Activated T-cell treated with anti-CD3 and anti-CD28 coated beads, Interleukin-2, amount 50 U/mL, for 1 hour (primary cell): ENCODE data around the gene MYO1E.
"Not testable (repeated sequence)": the region's sequence is repeated elsewhere in the genome, so short reads cannot be mapped to it uniquely, and the experiment has no call there.

Source experiments
- DNase-seq: peaks from one replicate; pipeline ENCODE4 v3.0.0-alpha.2; 2020

Gene MYO1E

DNA sequence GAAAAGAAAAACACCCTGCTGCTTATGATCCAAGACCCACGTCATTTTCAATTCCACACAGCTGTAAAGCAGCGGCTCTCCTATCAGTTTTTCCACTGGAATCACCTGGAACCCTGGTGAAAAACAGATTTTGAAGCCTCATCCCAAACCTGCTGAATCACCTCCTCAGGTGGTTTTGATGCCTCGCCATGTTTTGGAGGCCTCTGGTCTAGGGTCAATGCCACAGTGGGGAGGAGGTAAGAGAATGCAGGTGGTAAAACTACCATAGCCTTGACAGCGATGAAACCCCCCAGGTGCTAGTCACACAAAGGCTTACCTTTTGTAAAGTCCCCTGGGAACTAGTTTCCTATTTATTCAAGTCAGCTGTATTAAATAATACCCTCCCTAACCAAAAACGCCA lies 24.8 kb downstream of the MYO1E start:
- no peak for DNase-seq

DNA sequence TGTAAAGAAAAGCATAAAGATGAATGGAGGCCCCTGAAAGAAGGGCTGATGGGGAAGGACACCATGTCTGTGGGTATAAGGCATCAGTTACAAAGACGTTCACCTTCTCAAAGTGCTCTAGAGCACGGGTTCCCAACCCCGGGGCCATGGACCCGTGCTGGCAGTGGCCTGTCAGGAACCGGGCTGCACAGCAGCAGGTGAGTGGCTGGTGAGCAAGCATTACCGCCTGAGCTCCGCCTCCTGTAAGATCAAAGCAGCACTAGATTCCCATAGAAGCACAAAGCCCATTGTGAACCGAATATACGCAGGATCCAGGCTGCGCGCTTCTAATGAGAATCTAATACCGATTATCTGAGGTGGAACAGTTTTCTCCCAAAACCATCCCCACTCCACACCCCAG lies 25.7 kb downstream of the MYO1E start:
- no peak for DNase-seq

GRCh38 chr15:59345326-59345725 lies 27.3 kb downstream of the MYO1E start:
- no peak for DNase-seq

GRCh38 chr15:59344311-59344710 lies 28.4 kb downstream of the MYO1E start:
- no peak for DNase-seq

DNA sequence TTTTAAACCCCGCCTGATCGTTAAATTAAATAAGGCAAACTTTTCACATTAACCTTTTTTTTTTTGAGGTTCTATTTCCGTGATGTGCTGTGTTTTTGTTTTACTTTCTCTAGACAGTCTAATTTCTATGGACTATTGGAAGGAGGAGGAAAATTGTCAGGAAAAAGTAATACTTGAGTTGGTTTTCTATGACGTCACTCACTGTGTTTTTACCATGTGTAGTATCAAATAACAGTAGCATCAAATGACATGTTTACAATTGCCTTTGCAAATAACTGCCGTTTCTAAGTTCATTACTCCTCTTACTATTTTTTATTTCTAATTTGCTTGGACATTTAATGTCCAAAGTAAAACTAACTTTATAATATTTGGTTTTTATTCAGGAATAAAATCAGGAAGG lies 32.3 kb downstream of the MYO1E start:
- DNase-seq: no peak

- DNase-seq: no peak
Measured at GRCh38 chr15:59339252-59339672, 33.4 kb downstream of the MYO1E start.

DNA sequence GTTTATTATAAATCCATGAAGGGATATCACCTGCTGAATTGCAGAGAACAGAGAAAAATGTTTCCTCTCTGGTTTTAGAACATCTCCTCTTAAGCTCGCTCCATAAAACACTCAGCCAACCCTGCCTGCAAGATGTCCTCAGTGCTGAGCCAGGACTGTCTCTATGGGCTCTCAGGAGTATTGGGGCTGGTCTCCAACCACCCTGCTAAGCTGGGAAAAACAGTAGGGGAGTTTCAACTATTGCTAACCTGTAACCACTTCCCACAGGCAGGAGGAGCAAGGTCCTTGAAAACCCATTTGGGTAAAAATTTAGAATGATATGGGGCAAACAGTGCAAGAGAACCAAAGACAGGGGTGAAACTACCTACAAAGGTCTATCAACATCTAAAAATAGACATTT lies 34.3 kb downstream of the MYO1E start:
- DNase-seq: no peak

DNA sequence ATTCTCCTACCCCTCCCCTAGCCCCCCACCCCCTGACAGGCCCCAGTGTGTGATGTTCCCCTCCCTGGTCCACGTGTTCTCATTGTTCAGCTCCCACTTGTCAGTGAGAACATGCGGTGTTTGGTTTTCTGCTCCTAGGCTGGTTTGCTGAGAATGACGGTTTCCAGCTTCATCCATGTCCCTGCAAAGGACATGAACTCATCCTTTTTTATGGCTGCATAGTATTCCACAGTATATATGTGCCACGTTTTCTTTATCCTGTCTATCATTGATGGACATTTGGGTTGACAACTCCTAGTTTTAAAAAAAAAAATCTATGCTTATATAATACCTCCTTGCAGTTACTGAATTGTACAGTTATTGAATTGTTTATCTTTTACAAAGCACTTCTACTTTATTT lies 35.9 kb downstream of the MYO1E start:
- DNase-seq: not testable (repeated sequence)

GRCh38 chr15:59335207-59335786 lies 37.4 kb downstream of the MYO1E start:
- DNase-seq: no peak

DNA sequence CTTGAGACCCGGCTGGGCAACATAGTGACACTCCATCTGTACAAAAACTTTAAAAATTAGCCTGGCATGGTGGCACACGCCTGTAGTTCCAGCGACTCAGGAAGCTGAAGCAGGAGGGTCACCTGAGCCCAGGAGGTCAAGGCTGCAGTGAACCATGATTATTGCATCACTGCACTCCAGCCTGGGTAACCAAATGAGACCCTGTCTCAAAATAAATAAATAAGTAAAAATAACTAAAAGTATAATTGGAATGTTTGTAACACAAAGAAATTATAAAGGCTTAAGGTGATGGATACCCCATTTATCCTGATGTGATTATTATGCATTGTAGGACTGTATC lies 38.6 kb downstream of the MYO1E start:
- DNase-seq: no peak

GRCh38 chr15:59333401-59334075 lies 39.1 kb downstream of the MYO1E start:
- no peak for DNase-seq

GRCh38 chr15:59332009-59332408 lies 40.7 kb downstream of the MYO1E start:
- DNase-seq: no peak

- no peak for DNase-seq
Measured at GRCh38 chr15:59330649-59331048, 42.0 kb downstream of the MYO1E start.

- DNase-seq: no peak
Measured at GRCh38 chr15:59329570-59330350, 42.9 kb downstream of the MYO1E start.

- no peak for DNase-seq
Measured at GRCh38 chr15:59329091-59329490, 43.6 kb downstream of the MYO1E start.

- no peak for DNase-seq
Measured at GRCh38 chr15:59327942-59328341, 44.7 kb downstream of the MYO1E start.

GRCh38 chr15:59326856-59327255 lies 45.8 kb downstream of the MYO1E start:
- no peak for DNase-seq

- no peak for DNase-seq
Measured at GRCh38 chr15:59322056-59322759, 50.5 kb downstream of the MYO1E start.

DNA sequence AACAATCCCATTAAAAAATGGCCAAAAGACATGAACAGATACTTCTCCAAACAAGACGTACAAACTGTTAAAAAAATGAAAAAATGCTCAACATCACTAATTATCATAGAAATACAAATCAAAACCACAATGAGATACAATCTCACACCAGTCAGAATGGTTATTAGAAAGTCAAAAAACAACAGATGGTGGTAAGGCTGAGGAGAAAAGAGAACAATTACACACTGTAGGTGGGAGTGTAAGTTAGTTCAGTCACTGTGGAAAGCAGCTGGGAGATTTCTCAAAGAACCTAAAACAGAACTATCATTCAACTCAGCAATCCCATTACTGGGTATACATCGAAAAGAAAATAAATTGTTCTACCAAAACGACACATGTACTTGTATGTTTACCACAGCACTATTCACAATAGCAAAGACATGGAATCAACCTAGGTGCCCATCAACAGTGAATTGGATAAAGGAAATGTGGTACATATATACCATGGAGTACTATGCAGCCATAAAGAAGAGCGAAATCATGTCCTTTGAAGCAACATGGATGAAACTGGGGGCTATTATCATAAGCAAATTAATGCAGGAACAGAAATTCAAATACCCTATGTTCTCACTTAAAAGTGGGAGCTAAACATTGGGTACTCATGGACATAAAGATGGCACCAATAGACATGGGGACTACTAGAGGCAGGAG lies 51.5 kb downstream of the MYO1E start:
- DNase-seq: no peak

DNA sequence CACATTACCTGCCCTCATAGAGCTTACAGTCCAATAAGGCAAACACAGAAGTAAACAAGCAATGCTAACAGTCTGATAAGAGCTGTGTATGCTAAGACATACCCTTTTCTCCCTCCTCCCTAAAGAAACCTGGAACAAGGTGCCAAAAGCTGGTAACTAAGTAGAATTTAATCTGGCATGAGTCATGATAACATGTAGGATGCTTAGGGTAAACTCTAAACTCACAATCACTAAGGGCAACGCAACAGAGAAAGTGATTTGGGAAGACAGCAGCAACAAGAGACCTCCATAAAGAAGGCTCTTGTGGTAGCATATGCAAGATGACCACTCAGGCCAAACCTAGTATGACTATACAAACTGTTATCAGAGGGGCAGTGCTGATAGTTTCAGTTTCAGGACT lies 55.5 kb downstream of the MYO1E start:
- DNase-seq: no peak

- DNase-seq: no peak
Measured at GRCh38 chr15:59315914-59316451, 56.7 kb downstream of the MYO1E start.

DNA sequence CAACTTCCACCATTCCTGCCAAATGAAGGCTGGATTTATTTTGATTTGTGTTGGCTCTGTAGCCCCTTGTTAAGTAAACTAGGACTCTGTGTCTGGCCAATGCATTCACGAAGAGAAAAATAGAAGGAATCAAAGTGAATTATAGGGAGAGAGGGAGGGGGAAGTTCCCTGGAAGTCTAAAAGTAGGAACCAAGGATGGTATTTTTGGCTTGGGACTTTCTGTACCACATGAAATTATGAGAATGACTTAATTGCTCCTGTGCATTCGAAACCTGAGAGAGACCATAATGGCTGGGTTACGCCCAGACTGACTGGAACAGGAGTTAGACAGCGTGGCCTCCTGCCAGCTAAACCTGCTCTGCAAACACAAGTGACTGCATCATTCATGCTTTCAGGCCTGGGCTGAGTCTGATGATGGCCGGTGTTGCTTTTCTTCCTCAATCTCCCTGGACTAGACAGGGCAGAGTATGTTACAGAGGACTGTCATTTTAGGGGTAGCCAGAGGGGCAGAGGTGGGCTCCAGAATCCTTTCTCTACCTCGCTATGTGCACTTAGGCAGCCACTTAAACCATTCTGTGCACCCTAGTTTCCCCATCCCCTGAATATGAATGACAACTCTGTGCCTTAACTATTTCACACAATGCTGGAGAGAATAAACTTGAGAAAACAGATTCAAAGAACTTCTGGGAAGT lies 58.9 kb downstream of the MYO1E start:
- DNase-seq: no peak
